NCI-H2196 treated with DMSO at 0.1 percent for 48 hours (cell line): ENCODE data around the gene PEAK1.

Experiments used
- DNase-seq: peaks from one replicate; lab custom pipeline; 2025; ENCODE audit not compliant: unreplicated experiment; lab: John Stamatoyannopoulos, UW

Gene PEAK1

GRCh38 chr15:77361456-77361855 lies 58.4 kb downstream of the PEAK1 start:
- DNase-seq = no peak

GRCh38 chr15:77358545-77359240 lies 61.2 kb downstream of the PEAK1 start:
- no peak for DNase-seq

- no peak for DNase-seq
Observed at GRCh38 chr15:77356305-77356704, 63.6 kb downstream of the PEAK1 start.

- no peak for DNase-seq
Observed at GRCh38 chr15:77355321-77355720, 64.6 kb downstream of the PEAK1 start.

- no peak for DNase-seq
Observed at GRCh38 chr15:77354063-77354462, 65.8 kb downstream of the PEAK1 start.

GRCh38 chr15:77352887-77353286 lies 67.0 kb downstream of the PEAK1 start:
- no peak for DNase-seq

- no peak for DNase-seq
Observed at GRCh38 chr15:77350792-77351191, 69.1 kb downstream of the PEAK1 start.

- DNase-seq = no peak
Observed at GRCh38 chr15:77349666-77350065, 70.2 kb downstream of the PEAK1 start.

GRCh38 chr15:77348511-77348910 lies 71.4 kb downstream of the PEAK1 start:
- no peak for DNase-seq

GRCh38 chr15:77347197-77347596 lies 72.7 kb downstream of the PEAK1 start:
- no peak for DNase-seq

- no peak for DNase-seq
Observed at GRCh38 chr15:77346245-77347036, 73.5 kb downstream of the PEAK1 start.

GRCh38 chr15:77342807-77343206 lies 77.1 kb downstream of the PEAK1 start:
- DNase-seq = no peak

- DNase-seq = no peak
Observed at GRCh38 chr15:77340245-77340644, 79.7 kb downstream of the PEAK1 start.

GRCh38 chr15:77336006-77336405 lies 83.9 kb downstream of the PEAK1 start:
- DNase-seq = no peak

- DNase-seq = no peak
Observed at GRCh38 chr15:77335298-77335697, 84.6 kb downstream of the PEAK1 start.

- DNase-seq = no peak
Observed at GRCh38 chr15:77333166-77333565, 86.7 kb downstream of the PEAK1 start.

- DNase-seq = no peak
Observed at GRCh38 chr15:77329202-77329601, 90.7 kb downstream of the PEAK1 start.

- no peak for DNase-seq
Observed at GRCh38 chr15:77327844-77328529, 91.9 kb downstream of the PEAK1 start.

GRCh38 chr15:77327168-77327567 lies 92.7 kb downstream of the PEAK1 start:
- no peak for DNase-seq

GRCh38 chr15:77326366-77326765 lies 93.5 kb downstream of the PEAK1 start:
- no peak for DNase-seq

GRCh38 chr15:77312523-77312922 lies 107.4 kb downstream of the PEAK1 start:
- DNase-seq = no peak
